GM21381 (cell line): ENCODE results near the gene FAM131C.
"Not testable (repeated sequence)": the region's sequence is repeated elsewhere in the genome, so short reads cannot be mapped to it uniquely, and the experiment has no call there.

Experiments
- ATAC-seq: cut with Tn5 transposase; IDR thresholded peaks from one replicate; pipeline ENCODE4 v1.9.1; 2021; ENCODE audit warnings: mild to moderate bottlenecking, moderate library complexity; ENCODE audit not compliant: unreplicated experiment

FAM131C gene

GRCh38 chr1:16041200-16041599, 32.3 kb downstream of the FAM131C start:
- ATAC-seq: no peak

DNA sequence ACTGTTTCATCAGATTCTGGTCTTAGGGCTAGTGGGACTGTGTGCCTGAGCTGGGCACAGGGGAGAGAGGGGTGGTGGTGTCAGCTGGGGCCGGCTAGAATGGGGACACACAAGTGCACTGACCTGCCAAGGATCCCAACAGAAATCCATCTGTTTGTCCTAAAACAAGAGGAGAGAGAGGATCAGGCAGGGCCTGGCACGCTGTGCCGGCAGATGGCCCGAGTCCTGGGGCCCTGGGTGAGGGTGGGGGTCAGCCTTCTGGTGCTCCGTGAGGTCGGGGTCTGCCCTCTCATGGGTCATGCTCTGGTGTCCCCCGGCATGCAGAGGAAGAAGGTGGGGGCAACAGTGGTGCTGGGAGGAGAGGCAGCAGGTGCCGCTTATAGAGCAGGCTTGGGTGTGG, 33.6 kb downstream of the FAM131C start:
- ATAC-seq: not testable (repeated sequence)

DNA sequence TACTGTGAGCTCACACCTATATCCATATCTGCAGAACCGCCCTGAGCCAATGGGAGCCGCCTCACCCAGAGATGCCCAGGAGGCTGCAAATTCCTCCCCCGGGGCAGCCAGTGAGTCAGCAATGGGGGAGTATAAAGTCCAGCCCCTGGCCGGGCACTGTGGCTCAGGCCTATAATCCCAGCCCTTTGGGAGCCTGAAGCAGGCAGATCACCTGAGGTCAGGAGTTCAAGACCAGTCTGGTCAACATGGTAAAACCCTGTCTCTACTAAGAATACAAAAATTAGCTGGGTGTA, 34.9 kb downstream of the FAM131C start:
- ATAC-seq: no peak

- not testable (repeated sequence) for ATAC-seq
Measured at GRCh38 chr1:16036461-16036860, 37.0 kb downstream of the FAM131C start.

GRCh38 chr1:16033103-16033632, 40.3 kb downstream of the FAM131C start:
- ATAC-seq: not testable (repeated sequence)

DNA sequence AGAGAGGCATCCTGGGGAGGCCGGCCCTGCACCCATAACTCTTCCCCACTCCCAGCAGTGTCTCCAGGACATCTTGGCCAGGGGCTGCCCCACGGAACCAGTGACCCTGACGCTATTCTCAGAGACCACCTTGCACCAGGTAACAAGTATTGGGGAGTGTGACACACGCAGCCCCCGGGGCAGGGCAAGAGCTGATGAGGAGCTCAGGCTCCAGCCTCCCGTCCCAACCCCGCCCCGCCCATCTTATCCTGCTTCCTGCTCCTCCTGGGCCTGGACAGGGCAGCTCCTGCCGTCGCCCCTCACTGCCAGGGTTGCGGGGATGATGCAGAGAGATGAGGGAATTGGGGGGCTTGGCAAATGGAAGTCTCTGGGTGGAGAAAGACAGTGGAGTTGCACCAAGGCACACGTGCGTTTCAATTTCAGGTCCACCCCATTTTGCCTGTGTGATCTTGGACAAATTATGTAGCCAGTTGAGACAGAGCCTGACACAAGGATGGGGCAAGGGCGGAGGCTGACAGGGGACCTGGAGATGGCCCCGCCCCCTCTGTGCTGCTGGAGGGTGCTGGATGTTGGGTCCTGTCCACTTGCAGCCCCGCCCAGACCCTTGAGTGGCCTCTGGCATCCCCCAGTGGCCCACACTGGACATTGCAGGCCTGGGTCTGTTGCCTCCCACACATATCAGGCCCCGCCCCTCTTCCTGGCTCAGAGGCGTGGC, 40.9 kb downstream of the FAM131C start:
- ATAC-seq: no peak

GRCh38 chr1:16031551-16031950, 41.9 kb downstream of the FAM131C start:
- ATAC-seq: no peak

GRCh38 chr1:16029288-16029687, 44.2 kb downstream of the FAM131C start:
- ATAC-seq: no peak

DNA sequence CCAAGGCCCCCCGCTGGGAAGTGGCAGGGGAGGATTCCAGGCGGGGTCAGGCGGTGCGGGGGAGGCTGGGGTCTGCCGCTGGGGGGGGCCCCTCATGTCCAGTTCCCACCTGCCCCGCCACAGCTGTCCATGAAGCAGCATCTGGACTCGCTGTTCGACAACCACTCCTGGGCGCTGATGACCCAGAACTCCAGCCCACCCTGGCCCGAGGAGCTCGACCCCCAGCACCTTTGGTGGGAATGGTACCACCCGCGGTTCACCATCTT, 44.5 kb downstream of the FAM131C start:
- not testable (repeated sequence) for ATAC-seq

DNA sequence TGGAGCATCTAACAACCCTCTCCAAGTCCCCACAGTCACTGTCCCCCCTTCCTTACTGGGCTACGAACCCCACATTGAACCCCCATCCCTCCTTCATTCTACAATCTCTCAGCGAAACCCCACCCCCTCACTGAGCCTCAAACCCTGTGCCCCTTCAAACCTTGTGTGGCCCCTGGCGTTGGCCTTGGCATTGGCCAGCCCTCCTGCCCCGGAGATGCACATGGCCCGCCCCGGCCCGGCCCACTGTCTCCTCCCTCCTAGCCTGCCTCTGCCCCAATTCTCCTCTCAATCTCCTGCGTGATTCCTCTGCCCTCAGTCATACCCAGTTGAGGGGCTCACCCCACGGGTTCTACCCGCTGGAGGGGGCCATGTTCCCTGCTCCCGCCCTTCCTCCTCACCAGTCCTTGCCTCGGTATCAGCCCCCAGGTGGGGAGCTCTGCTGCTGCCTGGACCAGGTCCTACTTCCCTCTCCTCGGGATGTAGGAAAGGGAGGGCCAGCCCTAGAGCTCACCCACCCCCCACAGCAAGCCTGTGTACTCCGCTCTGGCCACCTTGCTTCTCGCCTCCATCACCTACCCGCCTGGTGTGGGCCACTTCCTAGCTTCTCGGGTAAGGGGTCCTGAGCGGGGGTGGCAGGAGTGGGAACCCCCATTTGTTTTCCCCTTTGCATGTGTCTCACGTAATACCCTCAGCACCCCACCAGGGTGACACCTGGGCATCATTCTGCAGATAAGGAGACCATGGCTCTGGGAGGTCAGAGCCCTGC, 45.0 kb downstream of the FAM131C start:
- no peak for ATAC-seq

- no peak for ATAC-seq
Measured at GRCh38 chr1:16026723-16027484, 46.5 kb downstream of the FAM131C start.

DNA sequence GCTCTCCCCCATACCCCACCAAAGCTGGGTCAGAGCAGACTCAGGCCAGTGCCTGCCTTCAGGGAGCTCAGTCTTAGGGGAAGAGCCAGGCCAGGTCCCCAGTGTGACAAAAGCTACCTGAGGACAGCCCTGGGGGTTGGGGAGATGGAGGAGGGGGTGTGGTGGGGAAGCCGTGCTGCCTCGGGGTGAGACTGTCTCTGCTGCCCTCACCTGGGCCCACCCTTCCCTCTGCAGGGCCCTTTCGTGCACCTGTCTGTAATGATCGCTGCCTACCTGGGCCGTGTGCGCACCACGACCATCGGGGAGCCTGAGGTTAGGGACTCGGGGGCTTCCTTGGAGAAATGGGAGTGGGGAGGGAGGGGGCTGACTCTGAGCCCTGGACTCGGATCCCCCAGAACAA, 47.1 kb downstream of the FAM131C start:
- not testable (repeated sequence) for ATAC-seq

GRCh38 chr1:16023050-16023653, 50.3 kb downstream of the FAM131C start:
- no peak for ATAC-seq

GRCh38 chr1:16022393-16022792, 51.1 kb downstream of the FAM131C start:
- ATAC-seq: no peak

DNA sequence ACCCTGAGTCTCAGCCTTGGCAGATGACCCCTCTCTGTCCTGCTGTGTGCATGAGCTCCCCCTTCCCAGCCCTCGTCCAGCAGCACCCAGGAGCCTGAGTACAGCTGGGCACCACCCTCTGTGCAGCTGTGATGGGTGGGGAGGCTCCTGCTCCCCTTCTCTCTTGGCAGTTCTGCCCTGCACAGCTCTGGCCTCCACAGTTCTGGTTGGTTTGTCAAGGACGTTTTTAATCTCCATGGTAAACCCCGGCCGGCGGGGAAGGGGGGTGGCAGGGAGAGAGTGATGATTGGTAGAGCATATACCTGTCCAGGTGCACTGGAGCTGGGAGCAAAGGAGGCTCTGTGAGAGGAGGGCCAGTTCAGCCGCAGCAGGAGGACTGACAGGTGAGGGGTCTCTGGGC, 51.8 kb downstream of the FAM131C start, which contains the start of gene CLCNKA:
TSS of gene CLCNKA (plus strand) at position 356 of the 400 bp plus-strand sequence. CDS start 584 bp downstream, outside the sequence.
- ATAC-seq: no peak

DNA sequence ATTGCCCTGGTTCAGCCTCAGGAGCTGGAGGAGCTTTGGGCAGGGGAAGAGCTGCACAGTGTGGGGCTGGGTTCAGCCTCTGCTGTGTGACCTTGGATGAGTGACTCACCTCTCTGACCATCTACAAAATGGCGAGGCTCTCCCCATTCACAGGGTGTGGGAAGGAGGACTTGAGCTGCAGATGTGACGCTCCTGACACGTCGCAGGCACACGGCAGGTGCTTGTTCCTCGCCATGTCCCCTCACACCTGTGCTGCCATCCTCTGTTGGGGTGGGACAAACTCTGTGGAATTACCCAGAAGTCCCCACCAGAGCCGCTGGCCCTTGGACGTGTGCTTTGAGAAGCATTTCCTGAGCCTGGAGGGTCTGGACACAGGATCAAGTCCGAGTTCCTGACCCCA, 52.6 kb downstream of the FAM131C start:
- ATAC-seq: not testable (repeated sequence)

- no peak for ATAC-seq
Measured at GRCh38 chr1:16020325-16020724, 53.1 kb downstream of the FAM131C start.

DNA sequence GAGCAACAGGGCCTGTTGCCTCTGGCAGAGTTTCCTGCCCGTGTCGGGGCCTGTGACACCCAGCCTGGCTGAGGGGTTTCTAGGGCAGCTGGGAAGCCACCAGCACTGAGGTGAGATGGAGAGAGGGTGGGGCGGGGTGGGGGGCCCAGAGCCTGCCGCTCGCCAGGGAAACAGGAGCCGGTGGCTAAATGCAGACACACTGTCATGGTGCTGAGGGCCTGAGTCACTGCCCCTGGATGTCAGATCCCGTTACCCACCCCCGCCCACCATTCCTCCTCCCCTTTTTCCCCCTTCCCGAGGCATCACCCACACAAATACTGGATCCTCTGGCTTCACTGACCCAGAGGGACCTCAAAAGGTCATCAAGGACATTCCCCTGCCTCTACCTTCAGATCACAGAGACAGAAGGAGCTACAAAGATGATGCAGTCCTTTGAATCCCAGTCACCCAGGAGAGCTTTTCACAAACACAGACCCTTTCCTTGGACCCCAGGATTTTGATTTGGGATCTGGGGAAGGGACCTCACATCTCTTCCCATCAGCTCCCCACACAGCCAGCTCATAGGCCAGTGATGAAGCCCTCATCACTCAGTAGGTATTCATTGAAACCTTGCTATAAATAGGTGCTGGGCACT, 53.7 kb downstream of the FAM131C start:
- ATAC-seq: no peak

DNA sequence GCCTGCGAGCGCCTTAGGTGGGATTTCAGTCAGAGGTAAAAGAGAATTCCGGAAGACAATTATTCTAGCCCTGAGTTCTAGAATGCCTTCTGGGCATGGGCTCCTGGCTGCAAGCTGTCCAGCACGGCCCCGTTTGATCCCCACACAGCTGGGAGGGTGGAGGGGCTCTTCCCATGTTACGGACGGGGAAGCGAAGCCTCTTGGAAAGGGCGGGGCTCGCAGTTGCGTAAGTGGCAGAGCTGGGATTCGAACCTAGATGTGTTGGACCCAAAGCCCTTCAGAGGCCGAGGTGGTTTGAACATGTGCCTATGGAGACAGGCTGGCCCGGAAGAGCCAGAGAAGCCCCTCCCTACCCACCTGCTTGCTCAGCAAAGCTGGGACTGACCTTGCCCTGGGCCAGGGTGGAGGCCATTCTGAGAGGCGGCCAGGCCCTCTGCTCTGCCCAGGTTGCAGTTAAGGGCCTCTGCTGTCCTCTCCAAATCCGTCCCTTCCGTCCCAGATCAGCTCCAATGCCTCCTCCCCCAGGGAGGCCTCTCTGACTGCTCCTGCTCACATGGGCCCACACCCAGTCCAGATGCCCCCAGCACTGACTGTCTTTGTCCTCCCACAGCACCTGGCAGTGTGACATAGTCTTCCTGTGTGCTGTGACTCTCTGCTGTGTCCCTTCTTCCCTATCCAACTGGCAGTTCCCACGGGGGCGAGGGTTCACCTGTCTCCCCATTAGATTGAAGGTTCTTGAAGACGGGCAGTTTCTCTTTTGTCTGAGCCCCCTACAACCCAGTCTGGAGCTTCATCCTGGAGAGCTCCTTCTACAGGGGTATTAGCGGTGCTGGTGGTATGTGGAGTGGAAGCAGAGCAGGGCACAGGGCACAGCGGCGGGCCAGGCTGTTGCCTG, 54.5 kb downstream of the FAM131C start:
- no peak for ATAC-seq

- ATAC-seq: no peak
Measured at GRCh38 chr1:16018308-16018707, 55.1 kb downstream of the FAM131C start.
